Omental fat pad (tissue), 4 donors: ENCODE data around the gene CD300LD. TPM values are rescaled to one million over a fixed set of nuclear protein-coding genes. Genes with fewer than 3 reads are reported as not detected.

Experiments
- ATAC-seq: fragments of 150-250 bp; one replicate; pipeline ENCODE4 v1.9.1; 2016; ENCODE audit warnings: mild to moderate bottlenecking, moderate library complexity; ENCODE audit not compliant: low FRiP score
- DNase-seq: peaks from one replicate; pipeline ENCODE4 v3.0.0-alpha.2; 2019; ENCODE audit warnings: low spot score
- total RNA-seq, 4 donors: library from RNA; depleted of rRNA; stranded (reverse); fragments of >200 nt; gene quantifications; one replicate each; pipeline ENCODE4 v1.1.0, GENCODE V29; 2016
- TF ChIP-seq, protein P1 (sequence below), 3 donors: fragments of 450-650 bp; IDR thresholded peaks; one replicate each; pipeline ENCODE4 v1.5.1; 2016 to 2017; ENCODE audit warnings: antibody characterized with exemption in 3 of 3, mild to moderate bottlenecking in 3 of 3, moderate library complexity in 2 of 3

Gene CD300LD
- total RNA-seq, 4 donors from 2014 or later: 0.79 TPM; not detected in 3

DNA sequence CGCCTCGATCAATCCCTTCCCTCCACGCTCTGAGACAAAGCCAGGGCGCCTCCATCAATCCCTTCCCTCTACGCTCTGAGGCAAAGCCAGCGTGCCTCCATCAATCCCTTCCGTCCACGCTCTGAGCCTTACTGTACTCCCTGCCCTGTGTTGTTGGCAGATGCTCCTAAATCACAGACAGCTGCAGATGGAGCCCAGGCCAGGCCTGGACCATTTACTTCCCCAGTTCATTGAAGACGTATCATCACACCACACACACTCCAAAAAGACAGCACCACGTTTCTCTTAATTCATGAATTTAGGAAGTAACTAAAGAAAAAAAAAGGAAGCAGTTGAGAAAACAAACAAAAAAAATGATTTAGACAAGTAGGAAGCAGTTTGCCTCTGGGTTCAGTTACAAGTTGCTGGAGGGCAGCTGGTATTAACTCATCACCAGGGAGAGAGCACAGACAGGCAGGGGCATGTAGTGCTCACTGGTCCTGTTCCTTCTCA is 7.4 kb upstream of the CD300LD start:
- no peak for ATAC-seq
- TF ChIP-seq, protein P1, sequence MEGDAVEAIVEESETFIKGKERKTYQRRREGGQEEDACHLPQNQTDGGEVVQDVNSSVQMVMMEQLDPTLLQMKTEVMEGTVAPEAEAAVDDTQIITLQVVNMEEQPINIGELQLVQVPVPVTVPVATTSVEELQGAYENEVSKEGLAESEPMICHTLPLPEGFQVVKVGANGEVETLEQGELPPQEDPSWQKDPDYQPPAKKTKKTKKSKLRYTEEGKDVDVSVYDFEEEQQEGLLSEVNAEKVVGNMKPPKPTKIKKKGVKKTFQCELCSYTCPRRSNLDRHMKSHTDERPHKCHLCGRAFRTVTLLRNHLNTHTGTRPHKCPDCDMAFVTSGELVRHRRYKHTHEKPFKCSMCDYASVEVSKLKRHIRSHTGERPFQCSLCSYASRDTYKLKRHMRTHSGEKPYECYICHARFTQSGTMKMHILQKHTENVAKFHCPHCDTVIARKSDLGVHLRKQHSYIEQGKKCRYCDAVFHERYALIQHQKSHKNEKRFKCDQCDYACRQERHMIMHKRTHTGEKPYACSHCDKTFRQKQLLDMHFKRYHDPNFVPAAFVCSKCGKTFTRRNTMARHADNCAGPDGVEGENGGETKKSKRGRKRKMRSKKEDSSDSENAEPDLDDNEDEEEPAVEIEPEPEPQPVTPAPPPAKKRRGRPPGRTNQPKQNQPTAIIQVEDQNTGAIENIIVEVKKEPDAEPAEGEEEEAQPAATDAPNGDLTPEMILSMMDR (IDR thresholded peaks at IDR 0.05): no peak
- DNase-seq: no peak

DNA sequence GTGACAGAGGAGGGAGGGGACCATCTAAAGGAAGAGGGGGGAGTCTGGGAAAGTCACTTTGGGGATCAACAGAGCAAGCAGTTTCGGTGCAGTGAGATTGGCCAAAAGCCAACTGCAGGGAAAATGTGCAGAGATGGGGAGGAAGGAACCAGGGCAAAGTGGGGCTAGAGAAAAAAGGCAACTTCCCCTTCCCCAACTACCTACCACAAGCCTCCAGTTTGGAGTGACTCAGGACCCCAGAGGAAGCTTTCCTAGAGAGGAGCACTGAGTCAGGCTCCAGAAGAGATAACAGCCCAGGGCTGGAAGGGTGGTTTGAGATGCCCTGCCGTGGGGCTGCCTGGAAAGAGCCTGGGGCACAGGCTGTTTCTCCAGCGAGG is 6.9 kb upstream of the CD300LD start:
- TF ChIP-seq, protein P1 (IDR thresholded peaks at IDR 0.05): no peak
- no peak for DNase-seq
- ATAC-seq: no peak

DNA sequence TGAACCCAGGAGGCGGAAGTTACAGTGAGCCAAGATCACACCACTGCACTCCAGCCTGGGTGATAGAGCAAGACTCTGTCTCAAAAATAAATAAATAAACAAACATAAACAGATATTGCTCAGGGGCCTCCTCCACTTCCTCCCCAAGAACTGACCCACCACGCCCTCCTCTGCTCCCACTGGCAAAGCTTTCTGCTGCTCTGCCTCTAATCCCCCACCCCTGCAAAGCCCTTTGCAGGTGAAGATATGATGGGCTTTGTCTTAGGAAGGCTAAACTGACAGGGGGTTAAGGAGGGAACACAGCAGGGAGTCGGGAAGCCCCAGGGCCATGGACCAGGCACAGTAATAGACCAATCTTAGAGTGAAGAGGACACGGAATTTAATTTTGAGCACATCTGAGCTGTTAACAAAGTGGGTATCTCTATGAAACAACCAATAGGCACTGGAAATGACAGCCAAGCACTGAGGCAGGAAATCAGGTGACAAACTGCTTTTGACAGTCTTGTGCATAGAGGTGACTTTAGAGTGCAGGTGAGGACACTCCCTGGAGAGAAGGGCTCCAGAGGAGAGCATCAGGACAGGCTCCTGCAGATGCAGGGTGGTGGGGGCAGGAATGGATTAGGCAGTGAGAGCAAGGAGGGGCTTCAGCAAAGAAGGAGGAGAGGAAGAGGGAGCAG is 6.4 kb upstream of the CD300LD start:
- ATAC-seq: no peak
- TF ChIP-seq, protein P1 (IDR thresholded peaks at IDR 0.05): no peak
- DNase-seq: no peak

DNA sequence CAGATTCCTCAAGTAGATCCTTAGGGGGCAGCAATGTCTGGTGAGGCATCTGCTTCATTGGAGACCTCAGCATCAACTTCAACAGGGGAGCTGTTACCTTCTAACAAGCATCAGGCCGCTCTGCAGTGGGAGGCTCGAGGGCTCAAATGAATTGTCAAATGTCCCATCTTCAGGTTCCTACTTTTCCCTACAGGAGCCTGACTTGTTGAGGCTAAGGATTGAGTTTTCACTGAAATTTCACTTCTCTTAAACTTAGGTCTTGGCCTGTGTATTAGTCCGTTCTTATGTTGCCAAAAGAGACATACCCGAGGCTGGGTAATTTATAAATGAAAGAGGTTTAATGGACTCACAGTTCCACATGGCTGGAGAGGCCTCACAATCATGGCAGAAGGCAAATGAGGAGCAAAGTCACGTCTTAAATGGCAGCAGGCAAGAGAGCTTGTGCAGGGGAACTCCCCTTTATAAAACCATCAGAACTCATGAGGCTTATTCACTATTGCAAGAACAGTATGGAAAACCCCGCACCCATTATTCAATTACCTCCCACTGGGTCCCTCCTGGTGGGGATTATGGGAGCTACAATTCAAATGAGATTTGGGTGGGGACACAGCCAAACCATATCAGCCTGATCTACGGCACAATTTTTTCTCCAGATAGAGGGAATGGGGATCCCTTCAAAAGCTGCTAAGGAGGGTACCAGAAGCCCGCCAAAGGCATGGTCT is 5.1 kb upstream of the CD300LD start:
- DNase-seq: no peak
- ATAC-seq: no peak
- TF ChIP-seq, protein P1 (IDR thresholded peaks at IDR 0.05): no peak

DNA sequence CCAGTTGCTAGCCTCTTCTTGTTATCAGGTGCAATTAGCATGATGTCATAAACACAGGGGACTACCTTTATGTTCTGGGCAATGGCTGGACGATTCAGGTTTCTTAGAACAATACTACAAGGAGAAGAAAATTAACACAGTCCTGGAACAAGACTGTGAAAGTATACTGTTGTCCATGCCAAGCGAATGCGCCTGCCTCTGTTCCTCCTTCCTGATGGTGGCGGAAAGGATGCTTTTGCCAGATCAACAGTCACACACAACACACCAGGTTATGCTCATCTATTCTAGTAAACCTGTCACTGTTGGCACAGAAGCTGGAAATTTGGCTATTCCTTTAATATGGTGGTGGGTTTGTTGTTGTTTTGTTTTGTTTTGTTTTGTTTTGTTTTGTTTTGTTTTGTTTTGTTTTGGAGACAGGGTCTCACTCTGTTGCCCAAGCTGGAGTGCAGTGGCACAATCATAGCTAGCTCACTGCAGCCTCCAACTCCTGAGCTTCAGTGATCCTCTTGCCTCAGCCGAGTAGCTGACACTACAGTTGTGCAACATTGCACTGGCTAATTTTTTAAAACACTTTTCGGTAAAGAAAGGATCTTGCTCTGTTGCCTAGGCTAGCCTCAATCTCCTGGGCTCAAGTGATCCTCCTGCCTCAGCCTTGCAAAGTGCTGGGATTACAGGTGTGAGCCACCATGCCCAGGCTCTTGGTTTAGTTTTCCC is 3.1 kb upstream of the CD300LD start:
- ATAC-seq: no peak
- TF ChIP-seq, protein P1 (IDR thresholded peaks at IDR 0.05): no peak
- no peak for DNase-seq

DNA sequence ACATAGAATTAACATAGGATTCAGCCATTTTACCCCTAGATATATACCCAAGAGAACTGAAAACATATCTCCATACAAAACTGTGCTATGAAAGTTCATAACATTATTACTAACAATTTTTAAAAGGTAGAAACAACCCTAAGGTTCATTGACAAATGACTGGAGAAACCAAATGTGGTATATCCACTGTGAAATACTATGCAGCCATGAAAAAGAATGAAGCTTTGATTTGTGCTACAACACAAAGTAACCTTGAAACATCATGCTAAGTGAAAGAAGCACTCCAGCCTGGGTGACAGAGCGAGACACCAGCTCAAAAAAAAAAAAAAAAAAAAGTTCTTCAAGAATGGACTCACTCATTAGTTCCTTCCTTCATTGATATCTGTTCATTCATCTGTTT is 580 bp downstream of the CD300LD start:
- ATAC-seq (no peak), DNase-seq (no peak)
- TF ChIP-seq, protein P1 (IDR thresholded peaks at IDR 0.05): no peak
